Stimulated activated naive B cell treated with anti-CD40 and anti-IgM and Interleukin-4, amounts not matched to agents 10 μg/mL and 1 μg/mL and 100 μg/mL, for 72 hours (primary cell): ENCODE measurements around the gene CACNA2D4.
A peak's percentile ranks its signal among the peaks of the same experiment; 100 is the strongest.

Experiments
- ATAC-seq, 2 donors: fragments of 150-1000 bp; cut with Tn5 transposase; replicated peaks; 2 replicates each; pipeline ENCODE4 v1.10.0; 2021; ENCODE audit warnings: moderate library complexity in 1 of 2
- DNase-seq: peaks from one replicate; pipeline ENCODE4 v3.0.0; 2021
- H3K27ac Mint-ChIP-seq: one replicate; pipeline ENCODE4 v1.8.0; 2022; ENCODE audit warnings: mild to moderate bottlenecking, mixed read lengths
- H3K27me3 Mint-ChIP-seq, 2 donors: one replicate each; pipeline ENCODE4 v1.8.0; 2022; ENCODE audit warnings: mixed read lengths in 2 of 2
- H3K36me3 Mint-ChIP-seq, 2 donors: one replicate each; pipeline ENCODE4 v1.8.0; 2022; ENCODE audit warnings: mixed read lengths in 2 of 2, mild to moderate bottlenecking in 1 of 2
- H3K4me1 Mint-ChIP-seq, 2 donors: one replicate each; pipeline ENCODE4 v1.8.0; 2022; ENCODE audit warnings: mixed read lengths in 2 of 2, mild to moderate bottlenecking in 1 of 2
- H3K4me3 Mint-ChIP-seq, 2 donors: one replicate each; pipeline ENCODE4 v1.8.0; 2022; ENCODE audit warnings: mild to moderate bottlenecking in 2 of 2, mixed read lengths in 2 of 2, moderate library complexity in 1 of 2
- H3K9me3 Mint-ChIP-seq, 2 donors: one replicate each; pipeline ENCODE4 v1.8.0; 2022; ENCODE audit warnings: mixed read lengths in 2 of 2, mild to moderate bottlenecking in 1 of 2

Gene CACNA2D4

DNA sequence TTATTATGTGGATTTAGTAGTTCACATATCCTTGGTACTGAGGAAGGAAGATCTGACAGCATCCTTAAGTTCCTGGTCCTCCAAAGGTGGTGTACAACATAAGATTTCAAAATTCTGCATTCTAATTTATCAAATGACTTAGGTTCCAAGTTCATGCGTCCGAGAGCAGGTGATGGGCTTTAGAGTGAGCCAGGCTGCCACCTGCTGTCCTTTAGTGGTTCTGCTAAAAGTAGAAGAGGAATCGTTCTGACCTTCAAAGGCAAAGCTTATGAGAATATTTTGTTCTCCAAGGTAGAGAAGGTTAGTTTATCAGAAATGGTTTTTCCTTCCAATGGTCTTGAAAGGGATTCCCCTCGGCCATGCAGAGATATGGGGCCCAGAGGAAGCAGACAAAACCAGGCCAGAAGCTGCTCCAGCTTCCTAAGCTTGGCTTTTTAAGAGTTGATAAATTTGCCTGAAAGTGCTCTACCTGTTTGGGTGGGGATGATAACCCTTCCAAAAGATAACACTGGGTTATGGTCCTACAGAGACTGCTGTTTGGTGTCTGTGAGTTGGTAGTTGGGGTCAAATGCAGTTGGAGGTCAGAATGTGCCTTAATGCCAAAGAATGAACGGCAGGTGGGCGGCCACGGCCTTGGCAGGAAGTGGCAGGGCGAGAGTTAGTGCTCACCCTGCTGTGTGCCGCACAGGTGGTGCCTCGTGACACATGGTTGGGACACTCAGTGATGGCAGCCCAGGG is 127.2 kb downstream of the CACNA2D4 start:
- no peak overlapping the region for H3K4me3 Mint-ChIP-seq
- no peaks in the 10 kb centered on the region for H3K9me3 Mint-ChIP-seq
- H3K27me3 Mint-ChIP-seq = no peaks in the 10 kb centered on the region
- peaks cover 15 to 24% of the 10 kb centered on the region in 2 donors for H3K4me1 Mint-ChIP-seq
- H3K27ac Mint-ChIP-seq = peak overlapping the region; percentile 80
- DNase-seq (peak; percentile 37), ATAC-seq (peak; percentile 33 to 44)
- peaks cover 11 to 23% of the 10 kb centered on the region in 2 donors for H3K36me3 Mint-ChIP-seq

DNA sequence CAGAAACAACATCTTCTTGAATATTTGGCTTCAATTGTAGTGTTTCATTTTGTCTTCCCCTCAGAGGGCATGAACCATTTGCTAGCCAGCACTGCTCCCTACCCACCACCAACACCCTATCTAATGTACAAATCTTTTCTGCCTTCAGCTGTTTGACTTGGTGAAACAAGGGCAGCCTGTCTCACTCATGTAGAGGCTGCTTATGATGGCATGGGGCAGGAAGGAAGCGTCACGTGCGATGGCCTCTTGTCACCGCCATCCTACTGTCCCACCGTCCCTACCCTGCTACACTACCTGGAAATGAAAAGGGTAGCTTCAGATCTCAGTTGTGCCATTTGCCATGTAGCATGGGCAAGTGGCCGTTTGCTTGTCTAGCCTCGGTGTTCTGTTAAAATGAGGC is 128.0 kb downstream of the CACNA2D4 start:
- H3K9me3 Mint-ChIP-seq = no peaks in the 10 kb centered on the region
- DNase-seq (no peak), ATAC-seq (no peak)
- no peak overlapping the region for H3K27ac Mint-ChIP-seq
- peaks cover 18 to 29% of the 10 kb centered on the region in 2 donors for H3K36me3 Mint-ChIP-seq
- peaks cover 10 to 18% of the 10 kb centered on the region in 2 donors for H3K4me1 Mint-ChIP-seq
- H3K4me3 Mint-ChIP-seq = no peak overlapping the region
- no peaks in the 10 kb centered on the region for H3K27me3 Mint-ChIP-seq

DNA sequence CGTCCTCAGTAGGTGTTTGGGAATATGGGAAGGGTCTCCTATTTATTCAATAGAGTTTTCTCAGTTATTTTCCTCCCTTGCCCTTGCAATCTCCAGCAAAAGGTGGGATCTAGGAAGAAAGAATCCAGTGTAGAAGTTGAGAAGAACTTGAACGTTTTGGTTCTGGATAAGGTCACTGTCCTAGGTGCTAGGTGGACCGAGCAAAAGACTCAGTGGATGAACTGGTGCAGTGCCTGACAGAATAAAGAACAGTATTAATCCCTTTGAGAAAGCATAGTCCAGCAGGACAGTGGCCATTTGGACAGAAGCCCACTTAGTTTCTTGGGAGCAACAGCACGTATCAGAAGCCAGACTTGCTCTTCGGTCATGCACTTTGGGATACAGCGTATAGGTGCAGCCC is 130.7 kb downstream of the CACNA2D4 start:
- peaks cover 10 to 14% of the 10 kb centered on the region in 2 donors for H3K4me1 Mint-ChIP-seq
- no peaks in the 10 kb centered on the region for H3K27me3 Mint-ChIP-seq
- H3K9me3 Mint-ChIP-seq = no peaks in the 10 kb centered on the region
- no peak overlapping the region for H3K4me3 Mint-ChIP-seq
- DNase-seq (no peak), ATAC-seq (no peak)
- H3K36me3 Mint-ChIP-seq = peaks cover 31 to 44% of the 10 kb centered on the region in 2 donors
- H3K27ac Mint-ChIP-seq = peak overlapping the region; percentile 25

DNA sequence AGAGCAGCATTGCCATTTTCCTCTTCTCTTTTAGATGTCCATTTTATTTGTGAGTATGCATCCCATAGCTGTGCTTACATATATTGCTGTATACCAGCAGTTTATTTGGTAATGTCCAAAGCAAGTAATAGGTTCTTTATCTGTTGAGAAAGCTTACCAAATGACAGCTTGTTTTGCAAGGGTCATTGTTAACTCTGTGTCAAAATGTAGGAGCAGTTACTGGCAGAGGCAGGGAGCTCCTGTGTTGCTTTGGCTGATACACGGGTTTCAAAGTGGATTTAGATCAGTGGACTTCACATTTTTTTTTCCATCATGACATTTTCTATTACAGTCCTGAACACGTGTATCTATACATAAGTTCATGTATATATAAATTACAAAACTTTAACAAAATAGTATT is 136.2 kb downstream of the CACNA2D4 start:
- Mint-ChIP-seq H3K4me3 (no peak overlapping the region), H3K9me3 (no peaks in the 10 kb centered on the region), H3K4me1 (no peaks in the 10 kb centered on the region), H3K27ac (no peak overlapping the region), H3K27me3 (no peaks in the 10 kb centered on the region), H3K36me3 (peaks cover 41 to 42% of the 10 kb centered on the region in 2 donors)
- ATAC-seq = no peak
- no peak for DNase-seq

DNA sequence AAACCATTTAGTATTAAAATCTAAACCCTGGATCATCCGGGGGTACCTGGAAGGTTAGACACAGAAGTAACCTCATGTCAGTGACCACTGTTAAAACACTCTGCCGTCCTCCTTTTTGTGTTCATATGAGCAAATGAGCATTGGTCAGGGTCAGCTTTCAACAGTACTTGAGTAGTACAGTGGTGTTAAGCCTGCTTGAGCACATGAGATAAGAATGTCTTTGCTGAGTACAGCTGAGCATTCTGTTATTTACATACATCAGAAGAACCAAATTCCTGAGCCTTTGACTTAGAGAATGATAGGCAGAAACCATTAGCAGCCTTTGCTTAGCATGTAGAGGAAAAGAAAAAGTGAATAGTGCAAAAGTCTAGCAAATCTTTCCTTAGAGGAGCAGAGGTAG is 136.7 kb downstream of the CACNA2D4 start:
- Mint-ChIP-seq H3K9me3 (no peaks in the 10 kb centered on the region), H3K36me3 (peaks cover 38 to 41% of the 10 kb centered on the region in 2 donors), H3K4me3 (no peak overlapping the region), H3K27me3 (no peaks in the 10 kb centered on the region), H3K4me1 (no peaks in the 10 kb centered on the region), H3K27ac (peak overlapping the region; percentile 42)
- DNase-seq (no peak), ATAC-seq (no peak)

DNA sequence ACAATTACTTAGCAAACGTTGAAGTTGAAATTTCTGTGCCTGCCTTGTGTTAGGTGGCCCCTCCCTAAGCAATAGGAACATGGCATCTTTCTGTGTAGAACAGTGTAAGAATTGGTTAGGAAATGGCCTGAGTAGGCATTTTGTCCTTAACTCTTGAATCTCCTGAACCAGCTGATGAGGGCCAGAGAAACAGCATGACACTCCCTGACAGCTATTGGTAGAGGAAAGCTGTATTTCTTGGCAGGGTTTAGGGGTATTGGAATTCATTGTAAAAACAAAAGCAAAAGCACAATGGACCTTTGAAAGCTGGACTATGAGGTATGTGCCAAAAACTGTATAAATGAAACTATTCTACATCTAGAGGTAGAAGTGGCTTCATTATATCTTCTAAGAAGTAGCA is 138.7 kb downstream of the CACNA2D4 start:
- no peak for ATAC-seq
- H3K4me1 Mint-ChIP-seq = peaks cover 6 to 10% of the 10 kb centered on the region in 2 donors
- no peak overlapping the region for H3K27ac Mint-ChIP-seq
- DNase-seq = no peak
- no peak overlapping the region for H3K4me3 Mint-ChIP-seq
- peaks cover 37 to 43% of the 10 kb centered on the region in 2 donors for H3K36me3 Mint-ChIP-seq
- no peaks in the 10 kb centered on the region for H3K27me3 Mint-ChIP-seq
- H3K9me3 Mint-ChIP-seq = no peaks in the 10 kb centered on the region

DNA sequence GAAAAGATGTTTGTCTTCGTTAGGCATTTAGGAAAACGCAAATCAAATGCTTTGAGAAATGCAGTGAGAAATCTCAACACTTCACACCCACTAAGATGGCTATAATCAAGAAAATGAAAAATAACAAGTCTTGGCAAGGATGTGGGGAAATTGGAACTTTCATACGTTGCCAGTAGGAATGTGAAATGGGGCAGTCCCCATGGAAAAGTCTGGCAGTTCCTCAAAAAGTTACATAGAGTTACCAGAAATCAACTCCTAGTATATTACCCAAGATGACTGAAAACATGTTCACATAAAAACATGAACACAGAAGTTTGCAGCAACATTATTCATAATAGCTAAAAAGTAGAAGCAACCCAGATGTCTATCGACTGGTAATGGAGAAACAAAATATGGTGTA is 139.5 kb downstream of the CACNA2D4 start:
- no peak overlapping the region for H3K27ac Mint-ChIP-seq
- no peak overlapping the region for H3K4me3 Mint-ChIP-seq
- H3K9me3 Mint-ChIP-seq = no peaks in the 10 kb centered on the region
- peaks cover 30 to 41% of the 10 kb centered on the region in 2 donors for H3K36me3 Mint-ChIP-seq
- no peaks in the 10 kb centered on the region for H3K27me3 Mint-ChIP-seq
- ATAC-seq (no peak), DNase-seq (no peak)
- peaks cover 6 to 11% of the 10 kb centered on the region in 2 donors for H3K4me1 Mint-ChIP-seq

DNA sequence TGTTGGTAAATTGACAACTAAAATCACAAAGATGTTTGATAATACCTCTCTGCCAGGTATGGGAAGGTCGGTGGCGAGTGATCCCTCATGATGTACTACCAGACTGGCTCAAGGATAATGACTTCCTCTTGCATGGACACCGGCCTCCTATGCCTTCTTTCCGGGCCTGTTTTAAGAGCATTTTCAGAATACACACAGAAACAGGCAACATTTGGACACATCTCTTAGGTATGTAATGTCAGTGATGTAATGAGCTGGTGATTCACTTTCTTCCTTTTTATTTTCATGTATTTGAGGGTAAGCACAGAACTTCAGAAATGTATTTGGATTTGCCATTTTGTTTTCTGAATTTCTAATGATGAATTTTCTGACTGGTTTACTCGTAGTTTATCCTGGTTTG is 140.7 kb downstream of the CACNA2D4 start:
- no peak for ATAC-seq
- Mint-ChIP-seq H3K27ac (no peak overlapping the region), H3K27me3 (no peaks in the 10 kb centered on the region), H3K4me3 (no peak overlapping the region), H3K36me3 (peaks cover 28 to 44% of the 10 kb centered on the region in 2 donors), H3K9me3 (no peaks in the 10 kb centered on the region), H3K4me1 (peaks cover 6 to 11% of the 10 kb centered on the region in 2 donors)
- no peak for DNase-seq

DNA sequence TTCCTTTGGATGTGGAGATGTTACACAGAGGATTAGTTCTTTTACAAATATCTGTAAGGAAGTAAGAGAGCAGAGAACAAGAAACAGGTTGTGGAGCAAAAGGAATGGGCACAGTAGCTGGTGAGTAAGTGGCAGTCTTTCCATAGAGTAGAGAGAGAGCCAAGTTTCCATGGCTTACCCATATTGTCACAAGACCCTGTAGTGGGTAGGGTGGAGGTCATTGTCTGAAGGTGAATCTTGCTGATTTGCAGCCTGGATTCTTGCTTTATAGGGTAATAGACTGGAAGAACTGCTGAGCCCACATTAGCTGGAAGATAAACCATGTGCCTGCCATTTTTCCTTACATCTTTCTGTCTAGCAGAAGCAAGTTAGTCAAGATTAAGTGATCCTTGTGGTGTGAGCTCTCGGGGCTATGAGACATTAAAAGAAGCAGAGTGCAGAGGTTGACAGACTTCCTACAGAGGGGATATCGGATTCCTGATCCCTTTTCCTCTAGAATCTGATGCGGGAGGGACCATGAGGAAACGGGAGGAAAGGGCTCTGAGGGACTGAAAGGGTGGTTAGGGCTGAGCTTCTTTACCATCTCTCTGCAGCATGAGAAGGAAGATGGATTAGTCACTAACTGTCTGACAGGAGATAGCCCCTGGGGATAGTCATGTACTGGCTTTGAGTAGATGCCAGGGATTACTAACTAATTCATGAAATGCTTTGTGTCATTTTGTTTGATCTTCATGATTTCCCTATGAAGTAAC is 142.1 kb downstream of the CACNA2D4 start:
- Mint-ChIP-seq H3K9me3 (no peaks in the 10 kb centered on the region), H3K4me3 (no peak overlapping the region), H3K36me3 (peaks cover 28 to 48% of the 10 kb centered on the region in 2 donors), H3K27me3 (no peaks in the 10 kb centered on the region), H3K4me1 (peaks cover 8 to 11% of the 10 kb centered on the region in 2 donors), H3K27ac (no peak overlapping the region)
- ATAC-seq (no peak), DNase-seq (no peak)

DNA sequence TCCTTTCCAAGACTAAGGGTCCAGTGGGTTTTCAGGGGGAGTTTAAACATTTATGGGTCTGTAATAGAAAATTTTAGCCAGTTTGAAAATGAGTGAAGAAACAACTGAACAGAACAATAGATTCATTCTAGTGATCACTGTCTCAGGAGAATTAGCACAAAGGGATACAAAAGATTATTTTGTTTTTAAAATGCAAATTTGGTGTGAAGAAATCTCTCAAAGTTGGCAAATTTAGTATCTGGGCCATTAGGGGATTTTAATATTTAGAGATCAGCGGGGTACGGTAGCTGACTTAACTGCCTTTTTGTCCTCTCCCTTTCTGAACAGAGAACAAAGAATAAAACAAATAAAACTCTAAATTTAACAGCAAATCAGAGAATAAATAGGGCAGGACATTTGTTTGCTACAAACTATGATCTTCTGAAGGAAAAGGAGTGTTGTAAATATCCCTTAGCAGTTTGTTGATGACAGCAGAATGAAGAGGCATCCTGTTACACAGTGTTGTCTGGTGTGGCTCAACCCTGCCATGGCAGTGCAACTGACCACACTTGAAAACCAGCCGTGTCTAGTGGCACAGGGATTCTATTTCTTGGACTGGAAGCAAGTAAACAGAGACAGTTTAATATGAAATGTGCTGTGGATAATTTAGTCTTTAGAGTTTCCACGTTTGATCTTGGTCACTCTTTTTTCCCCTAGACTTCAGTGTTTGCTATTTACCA is 144.4 kb downstream of the CACNA2D4 start:
- peaks cover 24 to 45% of the 10 kb centered on the region in 2 donors for H3K36me3 Mint-ChIP-seq
- H3K4me1 Mint-ChIP-seq = peaks cover 11 to 14% of the 10 kb centered on the region in 2 donors
- no peaks in the 10 kb centered on the region for H3K27me3 Mint-ChIP-seq
- DNase-seq (no peak), ATAC-seq (no peak)
- no peak overlapping the region for H3K4me3 Mint-ChIP-seq
- H3K9me3 Mint-ChIP-seq = no peaks in the 10 kb centered on the region
- H3K27ac Mint-ChIP-seq = no peak overlapping the region

DNA sequence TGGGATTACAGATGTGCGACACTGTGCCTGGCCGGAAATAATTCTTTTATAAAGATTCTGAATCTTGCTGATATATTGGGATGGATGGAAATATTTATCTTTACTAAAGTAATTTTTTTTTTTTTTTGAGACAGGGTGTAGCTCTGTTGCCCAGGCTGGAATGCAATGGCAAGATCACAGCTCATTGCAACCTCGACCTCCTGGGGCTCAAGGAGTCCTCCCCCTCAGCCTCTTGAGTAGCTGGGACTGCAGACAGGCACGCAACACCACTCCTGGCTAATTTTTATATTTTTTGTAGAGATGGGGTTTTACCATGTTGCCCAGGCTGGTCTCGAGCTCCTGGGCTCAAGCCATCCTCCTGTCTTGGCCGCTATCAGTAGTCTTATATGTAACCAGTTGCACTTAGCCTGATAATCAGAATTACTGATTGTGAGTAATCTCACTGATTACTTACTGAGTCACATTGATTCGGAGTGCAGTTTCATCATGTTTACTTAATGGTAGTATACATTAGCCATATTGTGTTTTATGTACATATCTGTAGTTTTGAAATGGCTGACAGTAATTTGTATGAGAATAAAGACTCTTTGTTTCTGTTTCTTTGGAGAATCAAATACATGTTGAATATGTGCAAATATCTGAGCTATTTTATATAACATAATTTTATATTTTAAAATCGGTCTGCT is 148.5 kb downstream of the CACNA2D4 start:
- peaks cover 7 to 37% of the 10 kb centered on the region in 2 donors for H3K36me3 Mint-ChIP-seq
- no peaks in the 10 kb centered on the region for H3K9me3 Mint-ChIP-seq
- no peak overlapping the region for H3K27ac Mint-ChIP-seq
- ATAC-seq (no peak), DNase-seq (no peak)
- no peaks in the 10 kb centered on the region for H3K27me3 Mint-ChIP-seq
- no peak overlapping the region for H3K4me3 Mint-ChIP-seq
- H3K4me1 Mint-ChIP-seq = peaks cover 4 to 7% of the 10 kb centered on the region in 2 donors

DNA sequence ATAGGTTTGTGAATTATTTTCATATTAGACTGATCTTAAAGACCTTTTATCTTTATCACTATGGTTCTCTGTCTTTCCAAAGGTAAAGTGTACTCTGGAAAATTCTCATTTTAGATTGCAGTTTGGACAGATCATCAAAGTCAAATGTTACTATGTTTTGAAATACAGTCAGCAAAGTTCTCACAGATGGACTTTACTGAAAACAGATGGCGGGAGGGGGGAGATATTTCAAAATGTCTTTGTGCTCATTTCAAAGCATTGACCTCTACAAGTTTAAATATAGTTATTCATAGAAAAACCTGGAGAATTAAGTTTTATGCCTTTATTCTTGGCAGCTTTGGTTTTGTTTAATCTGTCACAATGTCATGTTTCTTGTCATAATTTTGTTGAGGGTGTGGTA is 149.8 kb downstream of the CACNA2D4 start:
- H3K9me3 Mint-ChIP-seq = no peaks in the 10 kb centered on the region
- no peaks in the 10 kb centered on the region for H3K27me3 Mint-ChIP-seq
- ATAC-seq = no peak
- H3K27ac Mint-ChIP-seq = no peak overlapping the region
- no peak for DNase-seq
- peaks cover 6 to 29% of the 10 kb centered on the region in 2 donors for H3K36me3 Mint-ChIP-seq
- no peak overlapping the region for H3K4me3 Mint-ChIP-seq
- peaks cover 3 to 7% of the 10 kb centered on the region in 2 donors for H3K4me1 Mint-ChIP-seq

DNA sequence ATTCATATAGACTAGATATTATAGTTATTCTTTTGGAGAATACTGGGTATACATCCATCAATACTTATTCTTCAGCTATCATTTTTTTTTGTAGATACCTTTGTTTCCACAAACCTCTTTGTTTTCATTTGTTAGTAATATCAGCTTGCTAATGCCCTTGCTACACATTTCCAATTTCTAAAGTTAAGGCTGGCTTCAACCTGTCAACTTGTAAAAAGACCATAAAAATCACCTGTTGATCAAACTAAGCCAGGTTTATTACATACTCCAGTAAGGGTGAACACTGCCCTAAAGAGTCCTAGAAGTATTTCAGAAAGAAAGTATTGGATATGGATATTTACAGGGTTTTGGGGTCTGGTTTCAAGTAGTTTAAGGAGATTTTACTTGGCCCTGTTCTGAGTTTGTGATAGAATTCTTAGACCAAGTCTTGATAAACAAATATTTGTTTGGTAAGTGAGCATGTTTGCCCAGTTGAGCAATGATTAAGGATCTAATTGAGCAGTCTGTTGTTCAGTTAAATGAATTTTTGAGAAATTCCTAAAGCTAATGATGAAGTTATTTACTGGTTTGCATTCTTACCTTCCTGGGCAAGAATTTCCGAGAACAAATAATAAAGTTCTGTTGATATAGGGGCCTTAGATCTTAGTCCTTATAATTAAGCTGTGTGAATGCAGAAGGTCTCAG is 150.9 kb downstream of the CACNA2D4 start:
- Mint-ChIP-seq H3K36me3 (peaks cover 5 to 23% of the 10 kb centered on the region in 2 donors), H3K4me1 (peaks cover 3 to 7% of the 10 kb centered on the region in 2 donors), H3K4me3 (no peak overlapping the region), H3K27ac (no peak overlapping the region), H3K27me3 (no peaks in the 10 kb centered on the region), H3K9me3 (no peaks in the 10 kb centered on the region)
- ATAC-seq (no peak), DNase-seq (no peak)
